Measurements from ENCODE around the gene RTBDN.

DNA sequence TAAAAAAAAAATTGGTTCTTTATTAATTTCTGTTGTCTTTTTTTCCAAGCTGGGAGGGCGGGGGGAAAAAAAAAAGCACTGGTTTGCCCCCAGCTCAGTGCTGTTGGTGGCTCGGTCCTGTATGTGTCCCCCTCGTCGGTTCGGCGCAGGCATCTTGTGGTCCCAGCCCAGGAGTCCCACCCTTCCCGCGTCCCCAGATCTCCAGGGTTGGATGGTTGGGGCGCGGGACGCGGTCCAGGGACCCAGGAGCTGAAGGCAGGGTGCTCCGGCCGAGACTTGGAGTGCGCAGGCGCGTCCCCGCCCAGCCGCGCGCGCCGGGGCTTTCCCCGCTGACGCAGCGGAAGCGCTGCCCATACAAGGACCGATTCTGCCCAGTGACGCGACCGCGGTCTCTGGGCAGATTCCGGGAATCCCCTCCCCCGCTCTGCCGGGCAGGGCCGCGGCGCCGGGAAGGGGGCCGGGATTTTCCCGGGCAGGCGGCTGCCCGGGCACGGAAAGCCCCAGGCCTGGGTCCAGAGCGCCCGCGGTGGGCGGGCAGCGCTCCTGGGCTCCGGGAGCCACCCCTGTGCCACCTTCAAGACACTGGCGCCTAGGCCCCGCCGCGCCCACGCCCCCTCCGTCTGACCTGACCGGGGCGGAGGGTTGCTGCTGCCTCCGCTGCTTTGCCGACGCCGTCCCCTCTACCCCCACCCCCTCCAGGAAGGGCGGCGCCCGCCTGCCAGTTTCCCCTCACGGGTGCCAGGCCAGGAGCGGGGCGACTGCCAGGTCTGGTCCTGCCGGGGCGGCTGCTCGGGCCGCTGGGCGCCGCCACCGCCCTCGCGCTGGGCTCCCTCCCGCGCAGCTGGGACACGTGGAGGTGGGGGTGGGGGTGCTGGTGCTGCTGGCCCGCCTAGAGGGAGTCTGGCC is 40.8 kb downstream of the RTBDN start:
- TF ChIP-seq CTCF (IDR thresholded peaks at IDR 0.05), result peak in 1 of 5 experiments; percentile 25
- TF ChIP-seq EP300 (IDR thresholded peaks at IDR 0.05; ENCODE audit: low read depth), result peak; percentile 97
- peak; percentile 88 for TF ChIP-seq POLR2A (IDR thresholded peaks at IDR 0.05)

Measured in transverse colon (tissue), 3 donors.